ENCODE measurements around the gene AP1AR. TPM values are rescaled to one million over a fixed set of nuclear protein-coding genes. Genes with fewer than 3 reads are reported as not detected.

Gene AP1AR
- total and polyA plus RNA-seq, 7 experiments from 2014 or later, result 7.3 to 23.8 (median 17.0) TPM

Other genes with a start within 250 kb of the AP1AR start
- gene FAM241A, start 86.3 kb upstream of the AP1AR start, total RNA-seq, result 1 to 10 TPM; 1.2 to 2.4 (median 2.0) TPM
- 1 to 10 TPM; 2.0 to 2.3 TPM for gene FAM241A, start 86.3 kb upstream of the AP1AR start, polyA plus RNA-seq
- 10 to 100 TPM in 4 of 5 experiments, 1 to 10 TPM in 1; 8.7 to 38.8 (median 12.3) TPM for gene TIFA, start 54.1 kb downstream of the AP1AR start, total RNA-seq
- 10 to 100 TPM; 11.5 to 19.9 TPM for gene TIFA, start 54.1 kb downstream of the AP1AR start, polyA plus RNA-seq
- gene ALPK1, start 65.6 kb downstream of the AP1AR start, total RNA-seq, result 10 to 100 TPM; 15.5 to 35.0 (median 19.8) TPM
- 1 to 10 TPM; 5.0 to 5.7 TPM for gene ALPK1, start 65.6 kb downstream of the AP1AR start, polyA plus RNA-seq

All from naive thymus-derived CD4-positive, alpha-beta T cell (primary cell).